Measurements from ENCODE around the gene BRPF1.

DNA sequence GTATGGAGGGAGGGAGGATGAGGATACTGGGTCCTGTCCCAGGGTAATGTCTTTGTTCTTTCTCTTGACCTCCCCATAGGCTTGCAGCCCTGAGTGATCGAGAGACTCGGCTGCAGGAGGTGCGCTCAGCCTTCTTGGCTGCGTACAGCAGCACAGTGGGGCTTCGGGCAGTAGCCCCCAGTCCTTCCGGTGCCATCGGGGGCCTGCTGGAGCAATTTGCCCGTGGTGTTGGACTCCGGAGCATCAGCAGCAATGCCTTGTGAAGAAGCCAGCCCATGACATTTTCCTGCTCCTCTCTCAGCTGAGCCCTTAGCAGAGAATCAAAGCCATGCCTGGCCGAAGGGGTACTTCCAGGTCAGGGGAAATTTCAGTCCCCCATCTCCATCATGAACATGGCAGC, 29.8 kb upstream of the BRPF1 start:
- TF ChIP-seq, protein P1, sequence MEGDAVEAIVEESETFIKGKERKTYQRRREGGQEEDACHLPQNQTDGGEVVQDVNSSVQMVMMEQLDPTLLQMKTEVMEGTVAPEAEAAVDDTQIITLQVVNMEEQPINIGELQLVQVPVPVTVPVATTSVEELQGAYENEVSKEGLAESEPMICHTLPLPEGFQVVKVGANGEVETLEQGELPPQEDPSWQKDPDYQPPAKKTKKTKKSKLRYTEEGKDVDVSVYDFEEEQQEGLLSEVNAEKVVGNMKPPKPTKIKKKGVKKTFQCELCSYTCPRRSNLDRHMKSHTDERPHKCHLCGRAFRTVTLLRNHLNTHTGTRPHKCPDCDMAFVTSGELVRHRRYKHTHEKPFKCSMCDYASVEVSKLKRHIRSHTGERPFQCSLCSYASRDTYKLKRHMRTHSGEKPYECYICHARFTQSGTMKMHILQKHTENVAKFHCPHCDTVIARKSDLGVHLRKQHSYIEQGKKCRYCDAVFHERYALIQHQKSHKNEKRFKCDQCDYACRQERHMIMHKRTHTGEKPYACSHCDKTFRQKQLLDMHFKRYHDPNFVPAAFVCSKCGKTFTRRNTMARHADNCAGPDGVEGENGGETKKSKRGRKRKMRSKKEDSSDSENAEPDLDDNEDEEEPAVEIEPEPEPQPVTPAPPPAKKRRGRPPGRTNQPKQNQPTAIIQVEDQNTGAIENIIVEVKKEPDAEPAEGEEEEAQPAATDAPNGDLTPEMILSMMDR (IDR thresholded peaks at IDR 0.05; ENCODE audit: poor library complexity), result no peak
- no peak for TF ChIP-seq EZH2 (IDR thresholded peaks at IDR 0.05; ENCODE audit: borderline replicate concordance)

Data from hepatocyte (in vitro differentiated cells).